ENCODE data around the gene ALDH3B2.

ALDH3B2 gene

DNA sequence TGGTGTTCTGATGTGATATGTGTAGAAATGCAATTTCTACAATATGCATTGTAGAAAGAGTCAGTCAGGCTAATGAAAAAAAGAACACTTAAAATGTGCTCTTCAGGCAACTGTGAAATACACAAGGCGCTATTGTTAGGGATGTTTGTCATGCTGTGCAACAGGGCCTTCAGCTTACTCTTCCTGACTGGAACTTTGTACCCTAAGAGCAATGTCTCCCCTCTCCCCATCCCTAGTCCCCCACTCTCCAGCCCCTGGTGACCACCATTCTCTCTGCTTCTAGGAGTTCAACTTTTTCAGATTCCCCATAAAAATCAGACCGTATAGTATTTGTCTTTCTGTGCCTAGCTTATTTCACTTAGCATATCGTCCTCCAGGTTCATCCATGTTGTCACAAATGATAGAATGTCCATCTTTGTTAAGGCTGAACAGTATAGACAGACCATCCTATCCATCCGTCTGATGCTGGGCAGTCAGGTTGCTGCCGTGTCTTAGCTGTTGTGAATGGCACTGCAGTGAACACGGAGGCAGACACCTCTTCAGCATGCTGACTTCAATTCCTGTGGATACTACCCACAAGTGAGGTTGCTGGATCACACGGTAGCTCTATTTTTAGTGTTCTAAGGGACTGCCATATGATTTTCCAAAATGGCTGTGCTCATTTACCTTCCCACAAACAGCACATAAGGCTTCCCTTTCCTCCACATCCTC lies 57.0 kb downstream of the ALDH3B2 start:
- Histone ChIP-seq H3K4me3 (ENCODE audit: low read length, poor library complexity, severe bottlenecking) (no peak overlapping the region), H3K79me2 (ENCODE audit: insufficient read depth, low read length) (peaks cover 20% of the 10 kb centered on the region), H3K9me3 (ENCODE audit: insufficient read depth, low read depth, low read length) (no peaks in the 10 kb centered on the region), H3K36me3 (ENCODE audit: insufficient read depth, low read length) (peaks cover under 1% of the 10 kb centered on the region; the same call in 1 of the 2 replicates), H3K27me3 (ENCODE audit: insufficient read depth, low read length, poor library complexity, severe bottlenecking) (no peaks in the 10 kb centered on the region), H3K4me2 (ENCODE audit: low read depth, low read length, poor library complexity, severe bottlenecking) (no peak overlapping the region), H3K9ac (ENCODE audit: low read depth, low read length, poor library complexity, severe bottlenecking) (no peak overlapping the region), H3K9me2 (replicated peaks; ENCODE audit: low read depth, low read length) (no peaks in the 10 kb centered on the region), H3K4me1 (ENCODE audit: insufficient read depth, low read length, poor library complexity, severe bottlenecking) (peaks cover 16% of the 10 kb centered on the region), H2AFZ (ENCODE audit: low read length) (no peak overlapping the region), H4K20me1 (ENCODE audit: insufficient read depth, low read length, poor library complexity, severe bottlenecking) (peaks cover 5% of the 10 kb centered on the region), H3F3A (ENCODE audit: low read depth) (no peaks in the 10 kb centered on the region)
- TF ChIP-seq, protein P1, sequence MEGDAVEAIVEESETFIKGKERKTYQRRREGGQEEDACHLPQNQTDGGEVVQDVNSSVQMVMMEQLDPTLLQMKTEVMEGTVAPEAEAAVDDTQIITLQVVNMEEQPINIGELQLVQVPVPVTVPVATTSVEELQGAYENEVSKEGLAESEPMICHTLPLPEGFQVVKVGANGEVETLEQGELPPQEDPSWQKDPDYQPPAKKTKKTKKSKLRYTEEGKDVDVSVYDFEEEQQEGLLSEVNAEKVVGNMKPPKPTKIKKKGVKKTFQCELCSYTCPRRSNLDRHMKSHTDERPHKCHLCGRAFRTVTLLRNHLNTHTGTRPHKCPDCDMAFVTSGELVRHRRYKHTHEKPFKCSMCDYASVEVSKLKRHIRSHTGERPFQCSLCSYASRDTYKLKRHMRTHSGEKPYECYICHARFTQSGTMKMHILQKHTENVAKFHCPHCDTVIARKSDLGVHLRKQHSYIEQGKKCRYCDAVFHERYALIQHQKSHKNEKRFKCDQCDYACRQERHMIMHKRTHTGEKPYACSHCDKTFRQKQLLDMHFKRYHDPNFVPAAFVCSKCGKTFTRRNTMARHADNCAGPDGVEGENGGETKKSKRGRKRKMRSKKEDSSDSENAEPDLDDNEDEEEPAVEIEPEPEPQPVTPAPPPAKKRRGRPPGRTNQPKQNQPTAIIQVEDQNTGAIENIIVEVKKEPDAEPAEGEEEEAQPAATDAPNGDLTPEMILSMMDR (conservative IDR thresholded peaks at IDR 0.05; ENCODE audit: low read length), result no peak
- no peak for TF ChIP-seq EZH2phosphoT487 (IDR thresholded peaks at IDR 0.05; ENCODE audit: borderline replicate concordance)

DNA sequence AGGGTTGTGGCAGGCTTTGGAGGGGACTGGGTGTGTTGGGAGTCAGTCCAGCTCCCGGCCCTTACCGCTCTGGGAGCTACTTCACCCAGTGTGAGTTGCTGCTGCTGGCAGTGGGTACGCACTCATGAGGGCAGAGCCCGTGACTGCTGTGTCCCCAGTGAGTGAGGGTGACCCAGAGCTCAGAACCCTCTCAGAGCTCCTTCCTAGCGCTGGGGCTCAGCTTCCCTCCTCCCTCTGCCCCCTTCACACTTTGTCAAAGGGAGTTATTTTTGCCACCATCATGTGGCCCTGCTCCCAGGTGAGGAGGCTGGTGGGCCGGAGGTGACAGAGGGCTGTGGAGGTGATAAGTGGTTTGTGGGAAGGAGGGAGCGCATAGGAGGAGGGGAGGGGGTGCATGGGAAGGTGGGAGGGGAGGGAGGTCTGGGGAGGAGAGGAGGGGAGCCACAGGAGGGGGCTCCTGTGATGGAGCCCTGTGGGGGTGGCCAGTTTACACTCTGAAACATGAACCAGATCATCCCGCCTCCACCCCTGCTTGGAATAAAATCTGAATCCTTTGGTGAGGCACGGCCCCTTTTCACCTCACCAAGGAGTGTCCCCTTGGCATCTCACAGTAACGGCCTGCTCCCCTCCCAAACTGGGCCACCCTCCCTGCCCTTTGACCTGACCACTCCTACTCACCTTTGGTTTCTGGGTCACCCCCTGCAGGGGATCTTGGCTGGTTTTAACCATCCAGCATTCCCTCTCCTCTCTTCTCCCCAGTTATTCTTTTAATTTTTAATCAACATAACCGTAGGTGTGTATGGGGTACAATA lies 57.8 kb downstream of the ALDH3B2 start:
- Histone ChIP-seq H3K9ac (ENCODE audit: low read depth, low read length, poor library complexity, severe bottlenecking) (no peak overlapping the region), H3K36me3 (ENCODE audit: insufficient read depth, low read length) (peaks cover 4% of the 10 kb centered on the region; the same call in 1 of the 2 replicates), H3K4me3 (ENCODE audit: low read length, poor library complexity, severe bottlenecking) (no peak overlapping the region), H4K20me1 (ENCODE audit: insufficient read depth, low read length, poor library complexity, severe bottlenecking) (peaks cover 5% of the 10 kb centered on the region), H3F3A (ENCODE audit: low read depth) (no peaks in the 10 kb centered on the region), H3K27me3 (ENCODE audit: insufficient read depth, low read length, poor library complexity, severe bottlenecking) (no peaks in the 10 kb centered on the region), H3K79me2 (ENCODE audit: insufficient read depth, low read length) (peaks cover 15% of the 10 kb centered on the region), H3K9me2 (replicated peaks; ENCODE audit: low read depth, low read length) (no peaks in the 10 kb centered on the region), H3K4me1 (ENCODE audit: insufficient read depth, low read length, poor library complexity, severe bottlenecking) (peaks cover 16% of the 10 kb centered on the region), H3K4me2 (ENCODE audit: low read depth, low read length, poor library complexity, severe bottlenecking) (no peak overlapping the region), H2AFZ (ENCODE audit: low read length) (no peak overlapping the region), H3K9me3 (ENCODE audit: insufficient read depth, low read depth, low read length) (no peaks in the 10 kb centered on the region)
- TF ChIP-seq, protein P1 (conservative IDR thresholded peaks at IDR 0.05; ENCODE audit: low read length), result no peak
- TF ChIP-seq EZH2phosphoT487 (IDR thresholded peaks at IDR 0.05; ENCODE audit: borderline replicate concordance), result no peak

DNA sequence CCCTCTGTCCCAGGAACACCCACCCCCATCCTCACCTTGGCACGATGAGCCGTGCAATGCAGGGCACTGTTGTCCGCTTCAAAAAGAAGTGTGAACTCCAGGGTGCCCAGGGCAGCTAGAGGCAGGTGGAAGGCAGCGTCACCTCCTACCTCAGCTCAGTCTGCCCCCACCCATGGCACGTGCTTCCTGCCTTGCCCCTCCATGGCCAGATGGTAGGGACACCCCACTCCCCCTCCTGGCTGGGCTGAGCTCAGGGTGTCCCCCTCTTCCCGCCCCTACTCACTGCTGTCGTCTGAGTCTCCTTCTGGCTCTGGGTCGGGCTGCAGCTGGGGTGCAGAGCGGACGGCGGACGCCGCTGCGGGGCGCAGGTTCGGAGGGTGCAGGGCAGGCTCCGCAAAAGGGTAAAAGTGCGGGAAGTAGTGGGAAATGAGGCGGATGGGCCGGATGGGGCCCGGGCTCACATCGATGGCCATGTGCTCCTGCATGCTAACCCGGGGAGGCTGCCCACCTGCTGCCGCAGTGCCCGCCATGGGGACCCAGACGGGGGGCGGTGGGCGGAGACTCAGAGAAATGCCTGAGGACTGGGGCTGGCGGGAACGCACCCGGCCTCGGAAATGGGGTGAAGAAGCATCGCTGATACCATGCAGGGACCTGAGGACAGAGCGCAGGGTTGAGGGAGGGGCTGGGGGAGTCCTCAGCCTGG lies 58.5 kb downstream of the ALDH3B2 start:
- Histone ChIP-seq H3K9ac (ENCODE audit: low read depth, low read length, poor library complexity, severe bottlenecking) (no peak overlapping the region), H3K4me3 (ENCODE audit: low read length, poor library complexity, severe bottlenecking) (no peak overlapping the region), H3K27me3 (ENCODE audit: insufficient read depth, low read length, poor library complexity, severe bottlenecking) (no peaks in the 10 kb centered on the region)

More for the DNA sequence above, 58.5 kb downstream of the ALDH3B2 start:
- H3K9me3 ChIP-seq (ENCODE audit: insufficient read depth, low read depth, low read length), result no peaks in the 10 kb centered on the region
- no peaks in the 10 kb centered on the region for H3F3A ChIP-seq (ENCODE audit: low read depth)
- H3K4me1 ChIP-seq (ENCODE audit: insufficient read depth, low read length, poor library complexity, severe bottlenecking), result peaks cover 16% of the 10 kb centered on the region
- H3K36me3 ChIP-seq (ENCODE audit: insufficient read depth, low read length), result peaks cover 6% of the 10 kb centered on the region; the same call in 1 of the 2 replicates
- no peak overlapping the region for H3K4me2 ChIP-seq (ENCODE audit: low read depth, low read length, poor library complexity, severe bottlenecking)
- no peaks in the 10 kb centered on the region for H3K9me2 ChIP-seq (replicated peaks; ENCODE audit: low read depth, low read length)
- H3K79me2 ChIP-seq (ENCODE audit: insufficient read depth, low read length), result peaks cover 8% of the 10 kb centered on the region
- no peak overlapping the region for H2AFZ ChIP-seq (ENCODE audit: low read length)
- peaks cover 2% of the 10 kb centered on the region for H4K20me1 ChIP-seq (ENCODE audit: insufficient read depth, low read length, poor library complexity, severe bottlenecking)
- TF ChIP-seq, protein P1 (conservative IDR thresholded peaks at IDR 0.05; ENCODE audit: low read length), result no peak
- no peak for TF ChIP-seq EZH2phosphoT487 (IDR thresholded peaks at IDR 0.05; ENCODE audit: borderline replicate concordance)
